Caco-2 (cell line): Measurements from ENCODE around the gene ITIH5. TPM values are rescaled to one million over a fixed set of nuclear protein-coding genes. Genes with fewer than 3 reads are reported as not detected.

ENCODE experiments used
- BruUV-seq: library from RNA; stranded (reverse); fragments of 400-500 nt; replicated peaks from 2 replicates; lab custom pipeline; 2021; lab: Mats Ljungman, UMichigan
- CTCF ChIA-PET: fragments of 300-600 bp; sonication (Branson Sonifier 250); formaldehyde crosslinking; loops from one replicate; lab custom pipeline; 2022; ENCODE audit warnings: antibody characterized with exemption; lab: Charles Lee
- POLR2A ChIA-PET: fragments of 300-600 bp; sonication (Branson Sonifier 250); formaldehyde crosslinking; loops from one replicate; lab custom pipeline; 2022; ENCODE audit warnings: antibody characterized with exemption; lab: Charles Lee
- DNase-seq, 2 experiments: peaks; one replicate each; pipeline versions ENCODE4 v3.0.0 to v3.0.0-alpha.2; 2020 to 2022
- H3K27me3 ChIP-seq: replicated peaks from 2 replicates; pipeline ENCODE4 v1.6.0; 2011; ENCODE audit warnings: low read length; ENCODE audit not compliant: control insufficient read depth, insufficient read depth
- H3K36me3 ChIP-seq: 2 replicates; pipeline ENCODE4 v1.5.1; 2011; ENCODE audit warnings: low read length; ENCODE audit not compliant: control insufficient read depth, insufficient read depth
- H3K4me1 ChIP-seq: fragments of 250-450 bp; sonication (Bioruptor Pico); 2 replicates; pipeline ENCODE4 v1.5.1; 2020; ENCODE audit warnings: mild to moderate bottlenecking
- H3K4me3 ChIP-seq: 2 replicates; pipeline ENCODE4 v1.5.1; 2011; ENCODE audit warnings: low read depth, mild to moderate bottlenecking, control low read depth, low read length
- H3K9me3 ChIP-seq: fragments of 250-450 bp; sonication (Bioruptor Pico); 2 replicates; pipeline ENCODE4 v1.5.1; 2020; ENCODE audit warnings: mild to moderate bottlenecking, moderate library complexity
- H3K27ac Mint-ChIP-seq: one replicate; pipeline ENCODE4 v1.8.0; 2022; ENCODE audit warnings: mixed read lengths; ENCODE audit not compliant: unreplicated experiment
- H3K27me3 Mint-ChIP-seq: one replicate; pipeline ENCODE4 v1.8.0; 2022; ENCODE audit warnings: mixed read lengths; ENCODE audit not compliant: insufficient read depth, unreplicated experiment
- H3K36me3 Mint-ChIP-seq: one replicate; pipeline ENCODE4 v1.8.0; 2022; ENCODE audit warnings: mild to moderate bottlenecking, mixed read lengths; ENCODE audit not compliant: insufficient read depth, unreplicated experiment
- H3K4me1 Mint-ChIP-seq: one replicate; pipeline ENCODE4 v1.8.0; 2022; ENCODE audit warnings: low read depth, mixed read lengths; ENCODE audit not compliant: unreplicated experiment
- H3K4me3 Mint-ChIP-seq: one replicate; pipeline ENCODE4 v1.8.0; 2022; ENCODE audit warnings: mild to moderate bottlenecking, moderate library complexity, mixed read lengths; ENCODE audit not compliant: unreplicated experiment
- H3K9me3 Mint-ChIP-seq: one replicate; pipeline ENCODE4 v1.8.0; 2022; ENCODE audit warnings: mixed read lengths; ENCODE audit not compliant: unreplicated experiment
- CTCF ChIP-seq, 2 experiments: fragments of 200-600 bp in 1 of 2; IDR thresholded peaks; 1 replicate in 1 of 2; 2 replicates in 1 of 2; pipeline versions ENCODE4 v1.5.1 to v1.8.0; 2011 to 2022; ENCODE audit warnings: antibody characterized with exemption in 1 of 2, control low read depth in 1 of 2, inconsistent platforms in 1 of 2, low read depth in 1 of 2, low read length in 1 of 2, mild to moderate bottlenecking in 1 of 2, moderate library complexity in 1 of 2; ENCODE audit not compliant: insufficient read depth in 1 of 2, severe bottlenecking in 1 of 2, unreplicated experiment in 1 of 2
- intact Hi-C: fragments of 100-400 bp; cut with micrococcal nuclease; formaldehyde crosslinking; loops from one replicate; pipeline ENCODE4 v1.10.0; 2022; ENCODE audit not compliant: unreplicated experiment
- total RNA-seq: library from RNA; stranded (reverse); gene quantifications from 2 replicates; pipeline ENCODE4 v1.2.3, GENCODE V29; 2022

ITIH5 gene
- total RNA-seq, 1 experiment from 2014 or later, result 0.18 TPM

- POLR2A ChIA-PET, result no interaction called here
- no peak overlapping the region for H3K4me3 Mint-ChIP-seq
- CTCF ChIA-PET, result no interaction called here
- Histone ChIP-seq H3K4me1 (no peaks in the 10 kb centered on the region), H3K27me3 (no peaks in the 10 kb centered on the region), H3K36me3 (no peaks in the 10 kb centered on the region), H3K4me3 (no peak overlapping the region), H3K9me3 (no peaks in the 10 kb centered on the region)
- H3K4me1 Mint-ChIP-seq, result no peaks in the 10 kb centered on the region
- H3K9me3 Mint-ChIP-seq, result no peaks in the 10 kb centered on the region
- intact Hi-C loops, result no loop called here
- peaks cover 5% of the 10 kb centered on the region for H3K27me3 Mint-ChIP-seq
- BruUV-seq, result no TSS peak
- H3K27ac Mint-ChIP-seq, result no peak overlapping the region
- H3K36me3 Mint-ChIP-seq, result peaks cover 5% of the 10 kb centered on the region
- DNase-seq, result no peak
- TF ChIP-seq CTCF (IDR thresholded peaks at IDR 0.05; ENCODE audit: insufficient read depth in 1 of 2, low read depth in 1 of 2, low read length in 1 of 2, severe bottlenecking in 1 of 2, unreplicated experiment in 1 of 2), result no peak
Observed at GRCh38 chr10:7679256-7679655, 12.5 kb upstream of the ITIH5 start.

DNA sequence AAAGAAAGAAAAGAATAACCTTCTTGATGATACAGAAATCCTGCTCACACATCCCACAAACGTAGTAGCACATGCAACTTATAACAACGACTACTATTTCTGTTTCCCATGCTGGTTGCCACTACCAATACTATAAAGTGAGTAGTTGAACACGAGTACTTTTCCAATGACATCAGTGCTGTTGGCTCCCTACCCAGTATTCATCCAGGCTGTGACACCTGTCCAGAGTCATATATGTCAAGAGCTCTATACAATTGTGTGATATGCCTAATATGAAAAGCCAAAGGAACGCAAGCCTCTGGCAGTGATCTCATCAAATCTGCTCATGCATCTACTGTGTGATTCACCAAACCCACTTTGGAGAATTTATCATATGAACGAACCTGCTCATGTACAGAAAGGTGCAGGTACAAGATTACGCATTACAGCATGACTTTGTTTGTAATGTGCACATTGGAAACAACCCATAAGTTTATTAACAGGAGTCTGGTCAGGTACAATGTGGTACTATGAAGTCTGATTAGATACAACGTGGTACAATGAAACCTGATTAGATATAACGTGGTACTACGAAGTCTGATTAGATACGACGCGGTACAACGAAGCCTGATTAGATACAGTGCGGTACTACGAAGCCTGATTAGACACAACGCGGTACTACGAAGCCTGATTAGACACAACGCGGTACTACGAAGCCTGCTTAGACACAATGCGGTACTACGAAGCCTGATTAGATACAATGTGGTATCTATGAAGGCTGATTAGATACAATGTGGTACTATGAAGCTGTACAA lies 5.8 kb upstream of the ITIH5 start:
- Histone ChIP-seq H3K4me1 (0 out of 2 replicates have a peak, but pooled peaks cover 3% of the 10 kb centered on the region), H3K36me3 (no peaks in the 10 kb centered on the region), H3K9me3 (no peaks in the 10 kb centered on the region), H3K4me3 (no peak overlapping the region), H3K27me3 (no peaks in the 10 kb centered on the region)
- intact Hi-C loops, result no loop called here
- DNase-seq, result no peak
- BruUV-seq, result no TSS peak
- POLR2A ChIA-PET, result no interaction called here
- Mint-ChIP-seq H3K27ac (no peak overlapping the region), H3K36me3 (peaks cover 5% of the 10 kb centered on the region), H3K27me3 (peaks cover 9% of the 10 kb centered on the region), H3K4me1 (peaks cover 13% of the 10 kb centered on the region), H3K9me3 (peaks cover 10% of the 10 kb centered on the region), H3K4me3 (no peak overlapping the region)
- TF ChIP-seq CTCF (IDR thresholded peaks at IDR 0.05; ENCODE audit: insufficient read depth in 1 of 2, low read depth in 1 of 2, low read length in 1 of 2, severe bottlenecking in 1 of 2, unreplicated experiment in 1 of 2), result no peak
- CTCF ChIA-PET, result interaction anchor here (1.5 kb wide), 1 partner anchor 147 kb away, joined by 4 read pairs; no protein-coding TSS in a partner anchor

DNA sequence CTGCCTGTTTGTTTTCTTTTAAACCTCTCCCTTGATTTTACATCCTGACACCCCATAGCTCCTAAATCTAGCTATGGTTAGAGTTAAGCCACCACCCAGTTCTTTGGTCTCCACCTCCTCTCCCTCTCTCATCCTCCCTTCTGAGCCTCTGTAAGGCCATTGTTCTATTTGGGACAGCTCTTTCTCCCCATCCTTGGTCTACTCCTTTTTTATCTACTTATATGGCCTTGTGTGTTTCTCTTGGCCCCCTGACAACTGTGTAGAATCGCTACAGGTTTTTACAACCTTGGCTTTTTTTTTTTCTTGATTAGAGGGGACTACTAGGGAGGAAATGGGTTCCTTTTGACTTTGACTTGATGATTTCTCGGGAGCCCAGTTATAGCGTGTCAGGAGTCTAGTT lies 3.4 kb upstream of the ITIH5 start:
- Histone ChIP-seq H3K4me1 (0 out of 2 replicates have a peak, but pooled peaks cover 3% of the 10 kb centered on the region), H3K36me3 (no peaks in the 10 kb centered on the region), H3K4me3 (no peak overlapping the region), H3K27me3 (no peaks in the 10 kb centered on the region), H3K9me3 (no peaks in the 10 kb centered on the region)
- ChIA-PET CTCF (interaction anchor here (1.0 kb wide), 1 partner anchor 17 kb away, joined by 5 read pairs; no protein-coding TSS in a partner anchor), POLR2A (no interaction called here)
- BruUV-seq, result no TSS peak
- DNase-seq, result no peak
- intact Hi-C loops, result no loop called here
- Mint-ChIP-seq H3K36me3 (no peaks in the 10 kb centered on the region), H3K9me3 (peaks cover 10% of the 10 kb centered on the region), H3K4me1 (peaks cover 19% of the 10 kb centered on the region), H3K27me3 (peaks cover 6% of the 10 kb centered on the region), H3K4me3 (no peak overlapping the region), H3K27ac (no peak overlapping the region)
- no peak for TF ChIP-seq CTCF (IDR thresholded peaks at IDR 0.05; ENCODE audit: insufficient read depth in 1 of 2, low read depth in 1 of 2, low read length in 1 of 2, severe bottlenecking in 1 of 2, unreplicated experiment in 1 of 2)
